Cardiac septum (tissue), 1 donor: ENCODE measurements around the gene PTRH2. TPM values are rescaled to one million over a fixed set of nuclear protein-coding genes. Genes with fewer than 3 reads are reported as not detected.
A peak's percentile ranks its signal among the peaks of the same experiment; 100 is the strongest.
"Not testable (repeated sequence)": the region's sequence is repeated elsewhere in the genome, so short reads cannot be mapped to it uniquely, and the experiment has no call there.

Source experiments
- DNase-seq: peaks from one replicate; pipeline ENCODE4 v3.0.0-alpha.2; 2020; ENCODE audit warnings: low spot score
- intact Hi-C: fragments of 100-400 bp; cut with DNase I; formaldehyde crosslinking; loops from one replicate; pipeline ENCODE4 v1.14.0; 2022
- long read RNA-seq: library from polyadenylated mRNA; unstranded; transcript quantifications from one replicate; pipeline ENCODE4 v2.0.0, GENCODE V29; 2021
- total RNA-seq: library from RNA; stranded (reverse); fragmentation: NEBNext Ultra II Directional; extraction: Animal tissue kit (Norgen Biotek cat#: 25700); gene quantifications from one replicate; pipeline ENCODE4 v1.2.1, GENCODE V29; 2021
- donor health status: DM: no; HTN: no; CAD: no.

Gene PTRH2
- 9.7 TPM for total RNA-seq
- long read RNA-seq, transcript PTRH2-201 (2 exons, 901 nt): major isoform, 10 of 19 reads
- long read RNA-seq, partial matches to known transcripts: 0 of 19 reads
- long read RNA-seq, other reads (novel, unspliced or antisense): 7 of 19 reads

- peak; percentile 99 for DNase-seq
- intact Hi-C loops: loop anchor here (2.0 to 10.0 kb wide), 2 partner anchors 89 to 1193 kb away; partner anchors contain the start of genes CLTC and MTMR4
These were observed at the start of gene PTRH2, which contains the start of gene VMP1 for GRCh38 chr17:59707149-59707970. PTRH2 (minus strand) TSS chr17:59707430; CDS start chr17:59697978, 9,452 bp downstream. VMP1 (plus strand) TSS chr17:59707654; CDS start chr17:59731447, 23,793 bp downstream.

DNA sequence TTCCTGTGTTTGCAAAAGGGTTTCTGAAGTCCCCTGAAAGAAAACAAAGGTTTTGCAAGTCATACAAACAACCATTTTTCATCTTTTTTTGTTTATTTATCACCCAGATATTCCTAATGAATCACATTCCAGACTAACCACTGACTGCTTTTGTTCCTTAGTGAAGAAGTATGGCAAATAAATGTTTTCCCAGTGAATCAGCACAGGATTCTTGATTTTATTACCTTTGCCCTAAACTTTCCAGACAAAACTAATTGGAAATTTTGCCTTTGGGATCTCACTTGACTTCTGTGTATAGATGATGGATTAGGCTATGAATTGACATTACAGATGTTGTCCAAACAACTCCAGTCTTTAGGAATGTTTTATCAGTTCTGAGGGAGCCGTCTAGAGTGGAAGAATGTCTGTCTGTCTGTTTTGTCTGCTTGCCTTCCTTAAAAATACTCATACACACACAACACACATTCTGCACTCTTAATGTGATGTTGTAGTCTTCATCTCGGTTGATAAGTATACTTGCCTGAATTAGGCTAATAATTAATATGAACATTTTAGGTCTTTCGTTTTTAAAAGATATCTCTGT lies 49.1 kb upstream of the PTRH2 start:
- intact Hi-C loops: loop anchor here (10.0 kb wide), 1 partner anchor 278 kb away; no protein-coding TSS in a partner anchor
- DNase-seq: no peak

DNA sequence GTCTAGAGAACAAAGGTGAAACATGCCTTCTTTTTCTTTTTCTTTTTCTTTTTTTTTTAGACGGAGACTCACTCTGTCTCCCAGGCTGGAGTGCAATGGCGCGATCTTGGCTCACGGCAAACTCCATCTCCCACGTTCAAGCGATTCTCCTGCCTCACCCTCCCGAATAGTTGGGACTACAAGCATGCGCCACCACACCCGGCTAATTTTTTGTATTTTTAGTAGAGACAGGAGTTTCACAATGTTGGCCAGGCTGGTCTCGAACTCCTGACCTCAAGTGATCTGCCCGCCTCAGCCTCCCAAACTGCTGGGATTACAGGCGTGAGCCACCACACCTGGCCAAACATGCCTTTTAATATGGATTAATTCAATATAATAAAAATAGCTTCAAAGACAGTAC lies 47.8 kb upstream of the PTRH2 start:
- DNase-seq: not testable (repeated sequence)
- intact Hi-C loops: loop anchor here (10.0 kb wide), 1 partner anchor 280 kb away; no protein-coding TSS in a partner anchor

DNA sequence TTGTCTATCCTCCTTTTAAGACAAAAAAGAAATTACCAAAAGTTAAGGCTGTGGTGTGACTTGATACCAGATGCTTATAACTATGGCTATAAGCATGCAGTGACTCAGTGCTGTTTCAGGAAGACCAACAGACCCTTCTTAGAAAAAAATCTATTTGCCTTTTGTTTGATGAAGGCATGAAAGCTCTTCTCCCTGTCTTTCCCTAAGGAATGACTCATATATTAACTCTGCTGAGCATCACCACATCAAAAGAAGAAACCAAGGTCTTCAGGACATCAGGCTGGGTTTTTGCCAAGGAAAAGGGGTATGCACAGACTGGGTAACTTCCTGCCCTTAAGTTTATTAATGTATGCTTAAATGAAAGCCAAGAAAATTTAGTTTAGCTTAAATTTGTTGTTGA lies 47.3 kb upstream of the PTRH2 start:
- intact Hi-C loops: loop anchor here (5.0 to 10.0 kb wide), 2 partner anchors 33 to 280 kb away; no protein-coding TSS in a partner anchor
- DNase-seq: no peak

- intact Hi-C loops: loop anchor here (2.0 to 10.0 kb wide), 3 partner anchors 34 to 281 kb away; no protein-coding TSS in a partner anchor
- no peak for DNase-seq
These were observed 46.6 kb upstream of the PTRH2 start for GRCh38 chr17:59753522-59754467.

GRCh38 chr17:59752922-59753321 lies 45.7 kb upstream of the PTRH2 start:
- intact Hi-C loops: loop anchor here (2.0 to 10.0 kb wide), 3 partner anchors 34 to 282 kb away; no protein-coding TSS in a partner anchor
- DNase-seq: no peak

DNA sequence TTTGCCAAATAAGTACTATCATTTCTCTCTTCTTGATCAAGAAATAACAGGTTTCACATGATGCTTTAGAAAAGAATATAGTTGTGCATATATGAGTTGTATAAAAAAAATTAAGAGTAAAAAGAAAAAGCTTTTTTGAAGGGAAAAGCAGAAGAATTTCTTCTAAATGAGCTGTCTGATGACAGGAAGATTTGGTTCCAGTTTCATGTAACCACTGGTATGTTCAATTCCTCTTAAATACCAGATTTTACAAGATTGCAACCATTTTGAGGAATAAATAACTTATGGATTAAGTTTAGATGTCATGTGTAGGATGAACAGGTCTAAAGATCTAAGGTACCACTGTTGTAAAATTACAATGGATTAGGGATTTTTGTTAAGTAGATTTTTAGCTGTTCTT lies 45.2 kb upstream of the PTRH2 start:
- intact Hi-C loops: loop anchor here (2.0 to 10.0 kb wide), 3 partner anchors 35 to 282 kb away; no protein-coding TSS in a partner anchor
- no peak for DNase-seq

DNA sequence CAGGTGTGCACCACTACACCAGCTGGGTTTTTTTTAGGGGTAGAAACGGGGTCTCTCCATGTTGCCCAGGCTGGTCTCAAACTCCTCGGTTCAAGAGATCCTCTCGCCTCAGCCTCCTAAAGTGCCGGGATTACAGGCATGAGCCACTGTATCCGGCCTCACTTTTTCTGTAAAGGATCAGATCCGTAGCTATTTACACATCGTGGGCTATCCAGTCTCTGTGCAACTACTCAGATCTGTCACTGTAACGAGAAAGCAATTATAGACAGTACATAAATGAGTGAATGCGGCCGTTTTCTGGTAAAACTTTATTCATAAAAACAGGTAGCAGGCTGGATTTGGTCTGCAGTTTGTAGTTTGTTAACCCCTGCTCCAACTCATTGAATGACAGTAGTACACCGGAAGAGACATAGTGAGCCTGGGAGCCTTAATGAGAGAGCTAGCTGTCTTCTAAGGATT lies 44.8 kb upstream of the PTRH2 start:
- intact Hi-C loops: loop anchor here (2.0 to 10.0 kb wide), 3 partner anchors 35 to 283 kb away; no protein-coding TSS in a partner anchor
- DNase-seq: no peak

GRCh38 chr17:59748591-59748990 lies 41.4 kb upstream of the PTRH2 start:
- no peak for DNase-seq
- intact Hi-C loops: no loop called here

GRCh38 chr17:59746849-59747445 lies 39.7 kb upstream of the PTRH2 start:
- intact Hi-C loops: no loop called here
- DNase-seq: no peak

DNA sequence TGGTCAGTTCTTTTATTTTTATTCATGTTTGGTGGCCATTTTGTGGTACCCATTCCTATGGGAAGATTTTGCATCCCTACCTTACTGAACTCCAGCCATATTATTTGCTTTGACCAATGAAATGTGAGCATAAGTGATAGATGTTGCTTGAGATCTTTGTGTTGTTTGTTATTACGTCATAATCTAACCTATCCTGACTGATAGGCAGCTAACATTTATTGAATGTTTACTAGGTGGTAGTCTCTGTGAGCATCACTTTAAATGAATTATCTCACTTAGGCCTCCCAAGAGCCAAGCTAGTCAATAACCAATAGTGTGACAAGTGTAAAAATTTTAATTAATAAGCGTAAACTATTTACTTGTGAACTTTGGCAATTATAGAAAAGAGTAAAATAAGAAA lies 37.8 kb upstream of the PTRH2 start:
- DNase-seq: no peak
- intact Hi-C loops: no loop called here

- no peak for DNase-seq
- intact Hi-C loops: no loop called here
These were observed 36.6 kb upstream of the PTRH2 start for GRCh38 chr17:59743842-59744241.

GRCh38 chr17:59737324-59737723 lies 30.1 kb upstream of the PTRH2 start:
- intact Hi-C loops: no loop called here
- no peak for DNase-seq

GRCh38 chr17:59734226-59734625 lies 27.0 kb upstream of the PTRH2 start:
- DNase-seq: no peak
- intact Hi-C loops: no loop called here

GRCh38 chr17:59733697-59734096 lies 26.5 kb upstream of the PTRH2 start:
- no peak for DNase-seq
- intact Hi-C loops: no loop called here

DNA sequence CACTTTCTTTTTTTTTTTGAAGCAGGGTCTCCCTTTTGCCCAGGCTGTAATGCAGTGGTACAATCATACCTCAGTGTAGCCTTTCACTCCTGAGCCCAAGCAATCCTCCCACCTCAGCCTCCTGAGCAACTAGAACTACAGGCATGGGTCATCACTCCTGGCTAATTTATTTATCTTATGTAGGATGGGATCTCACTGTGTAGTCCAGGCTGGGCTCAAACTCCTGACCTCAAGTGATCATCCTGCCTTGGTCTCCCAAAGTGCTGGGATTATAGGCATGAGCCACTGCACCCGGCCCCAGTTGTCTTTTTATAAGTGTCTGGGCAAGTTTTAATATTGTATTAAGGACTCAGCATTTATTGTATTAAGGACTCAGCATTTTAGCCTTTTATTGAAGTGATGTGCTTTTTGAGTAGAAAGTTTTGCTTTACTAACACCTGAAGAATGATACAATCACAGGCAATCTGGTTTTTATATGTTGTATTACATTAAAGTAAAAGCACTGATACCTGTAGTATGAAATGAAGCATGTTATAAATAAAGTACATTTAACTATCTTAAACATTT lies 23.1 kb upstream of the PTRH2 start:
- intact Hi-C loops: no loop called here
- DNase-seq: no peak

DNA sequence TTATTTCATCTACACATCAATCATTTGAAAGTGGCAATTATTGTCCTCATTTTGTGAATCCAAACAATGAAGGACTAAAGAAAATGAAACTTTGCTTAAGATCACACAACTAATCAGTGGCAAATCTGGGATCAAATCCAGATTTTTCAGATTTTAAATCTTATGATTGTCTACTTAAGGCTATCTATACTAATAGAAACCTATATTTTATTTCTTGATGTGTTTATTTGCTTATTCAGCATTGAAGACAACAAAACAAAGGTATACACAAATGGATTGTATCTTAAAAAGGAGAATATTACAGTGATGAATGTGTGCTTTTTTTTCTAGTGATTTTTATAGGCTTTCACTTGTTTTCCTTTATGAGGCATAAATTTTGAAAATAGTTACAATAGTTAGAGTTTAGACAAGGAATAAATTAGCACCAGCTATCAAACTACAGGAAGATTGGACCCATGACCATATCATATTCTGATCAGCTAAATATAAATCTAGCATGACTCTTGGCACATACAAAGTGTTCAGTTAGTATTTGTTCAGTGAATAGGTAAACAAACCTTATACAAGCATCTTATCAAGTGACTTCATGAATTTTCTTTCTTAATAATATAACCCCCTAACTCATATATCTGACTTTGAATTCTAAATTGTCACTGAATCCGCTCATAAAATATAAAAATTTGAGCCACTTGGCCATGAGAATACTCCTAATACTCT lies 20.7 kb upstream of the PTRH2 start:
- no peak for DNase-seq
- intact Hi-C loops: no loop called here

DNA sequence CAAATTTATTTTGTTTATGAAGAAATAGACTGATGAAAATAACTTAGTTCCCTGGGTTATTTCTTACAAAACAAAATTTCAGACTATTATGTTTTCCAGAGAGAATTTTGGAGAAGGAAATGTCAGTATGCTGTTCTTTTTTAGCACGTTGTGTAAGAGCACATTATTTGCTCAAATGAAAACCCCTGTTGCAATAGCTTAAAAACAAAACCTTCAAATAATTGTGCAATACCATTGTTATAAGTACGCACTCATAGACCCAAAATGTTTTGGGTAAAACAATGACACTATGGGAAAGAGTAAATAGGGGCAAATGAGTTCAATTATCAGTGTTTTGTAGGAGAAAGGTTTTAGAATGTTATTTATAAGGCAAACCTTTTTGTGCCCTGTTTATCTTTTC lies 18.5 kb upstream of the PTRH2 start:
- intact Hi-C loops: no loop called here
- no peak for DNase-seq
